ENCODE data around the gene SPRY2. TPM values are rescaled to one million over a fixed set of nuclear protein-coding genes. Genes with fewer than 3 reads are reported as not detected.

The SPRY2 gene
- total RNA-seq, 1 donor, result 16.0 TPM

DNA sequence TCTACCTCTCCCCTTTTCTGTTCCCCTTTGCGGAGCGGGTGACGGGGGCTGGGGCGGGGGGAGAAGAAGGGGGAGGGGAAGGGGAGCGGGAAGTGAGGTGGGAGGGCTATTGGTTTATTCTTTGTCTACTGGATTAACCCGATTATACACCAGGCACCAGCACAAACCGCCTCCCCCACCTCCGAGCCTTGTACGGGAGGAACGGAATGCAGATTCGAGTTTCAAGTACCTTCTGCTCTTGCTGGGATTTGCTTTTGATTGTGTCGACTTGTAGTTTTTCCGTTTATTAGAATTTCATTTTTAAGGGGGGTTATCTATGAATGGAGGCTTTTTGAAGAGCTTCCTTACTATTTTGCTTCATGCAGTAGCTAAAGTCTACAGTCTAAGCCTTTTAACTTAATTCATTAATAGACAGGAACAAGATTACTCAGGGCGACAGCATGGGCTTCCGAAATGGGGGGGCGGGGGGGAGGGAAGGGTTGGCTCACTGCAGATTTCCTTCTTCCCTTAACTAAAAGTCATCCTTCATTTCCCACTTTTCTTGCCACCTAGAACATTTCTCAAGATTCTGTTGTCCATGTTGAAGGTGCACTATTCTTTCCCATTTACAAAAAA, 937 bp upstream of the SPRY2 start:
- peak overlapping the region; percentile 88 for H3K4me3 ChIP-seq (ENCODE audit: low read depth, low read length)
- peak; percentile 43 for DNase-seq (ENCODE audit: low read depth)
- TF ChIP-seq, protein P1, sequence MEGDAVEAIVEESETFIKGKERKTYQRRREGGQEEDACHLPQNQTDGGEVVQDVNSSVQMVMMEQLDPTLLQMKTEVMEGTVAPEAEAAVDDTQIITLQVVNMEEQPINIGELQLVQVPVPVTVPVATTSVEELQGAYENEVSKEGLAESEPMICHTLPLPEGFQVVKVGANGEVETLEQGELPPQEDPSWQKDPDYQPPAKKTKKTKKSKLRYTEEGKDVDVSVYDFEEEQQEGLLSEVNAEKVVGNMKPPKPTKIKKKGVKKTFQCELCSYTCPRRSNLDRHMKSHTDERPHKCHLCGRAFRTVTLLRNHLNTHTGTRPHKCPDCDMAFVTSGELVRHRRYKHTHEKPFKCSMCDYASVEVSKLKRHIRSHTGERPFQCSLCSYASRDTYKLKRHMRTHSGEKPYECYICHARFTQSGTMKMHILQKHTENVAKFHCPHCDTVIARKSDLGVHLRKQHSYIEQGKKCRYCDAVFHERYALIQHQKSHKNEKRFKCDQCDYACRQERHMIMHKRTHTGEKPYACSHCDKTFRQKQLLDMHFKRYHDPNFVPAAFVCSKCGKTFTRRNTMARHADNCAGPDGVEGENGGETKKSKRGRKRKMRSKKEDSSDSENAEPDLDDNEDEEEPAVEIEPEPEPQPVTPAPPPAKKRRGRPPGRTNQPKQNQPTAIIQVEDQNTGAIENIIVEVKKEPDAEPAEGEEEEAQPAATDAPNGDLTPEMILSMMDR (IDR thresholded peaks at IDR 0.05; ENCODE audit: insufficient read depth, low read depth, low read length), result no peak

DNA sequence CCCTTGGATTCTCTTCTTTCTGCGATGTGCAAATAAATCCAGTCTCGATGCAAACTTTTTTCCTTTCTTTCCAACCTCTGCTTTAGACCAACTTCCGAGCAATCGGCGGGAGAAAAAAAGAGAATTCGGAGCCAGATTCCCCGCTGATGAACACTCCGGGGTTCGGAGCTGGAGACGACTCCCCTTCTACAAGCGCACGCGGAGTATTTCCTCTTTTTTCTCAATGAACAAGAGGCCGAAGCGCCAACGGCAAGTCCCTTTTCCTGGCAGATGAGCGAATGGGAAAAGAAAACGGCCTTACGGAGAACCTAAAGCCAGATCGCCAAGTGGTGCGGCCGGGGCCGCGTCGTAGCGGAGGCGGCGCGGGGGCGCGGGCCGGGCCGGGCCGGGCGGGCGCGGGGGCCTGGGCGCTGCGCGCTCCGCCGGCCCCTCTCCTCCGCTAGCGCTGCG, 250 bp downstream of the SPRY2 start:
- TF ChIP-seq, protein P1 (IDR thresholded peaks at IDR 0.05; ENCODE audit: insufficient read depth, low read depth, low read length), result no peak
- peak overlapping the region; percentile 88 for H3K4me3 ChIP-seq (ENCODE audit: low read depth, low read length)
- peak; percentile 72 for DNase-seq (ENCODE audit: low read depth)

DNA sequence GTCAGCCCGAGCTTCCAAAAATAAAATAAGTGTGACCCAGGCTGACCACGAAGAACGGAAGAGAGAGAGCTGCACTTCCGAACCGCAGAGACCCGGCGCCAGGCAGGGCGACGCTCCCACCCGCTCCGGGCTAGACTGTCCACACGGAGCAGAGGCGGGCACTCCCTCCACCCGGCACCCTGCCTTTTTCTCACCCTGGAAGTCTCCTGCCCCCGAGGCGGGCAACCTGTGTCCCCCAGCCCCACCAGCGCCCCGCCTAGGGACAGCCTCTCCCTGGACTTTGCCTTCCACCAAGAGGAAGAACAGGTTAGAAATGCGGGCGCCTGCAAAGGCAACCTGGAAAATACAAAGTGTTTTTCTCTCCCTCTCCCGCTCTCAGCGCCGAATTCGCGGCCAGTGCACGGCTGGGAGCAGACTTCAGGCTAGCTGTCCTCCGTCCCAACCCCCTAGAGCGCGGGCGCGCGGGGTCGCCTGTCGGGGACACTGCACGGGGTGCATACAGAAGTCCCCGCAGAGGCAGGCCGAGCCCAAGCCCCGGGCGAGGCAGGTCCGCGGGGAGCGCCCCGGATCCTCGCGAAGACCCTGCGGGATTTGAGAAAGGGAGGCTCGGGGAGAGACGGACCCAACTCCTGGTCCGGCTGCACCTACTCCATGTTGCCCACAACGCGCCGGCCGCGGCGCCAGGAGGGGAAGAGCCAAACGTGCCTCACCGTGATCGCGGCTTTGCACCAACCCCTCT, 845 bp downstream of the SPRY2 start:
- DNase-seq (ENCODE audit: low read depth), result peak; percentile 57
- H3K4me3 ChIP-seq (ENCODE audit: low read depth, low read length), result peak overlapping the region; percentile 88
- TF ChIP-seq, protein P1 (IDR thresholded peaks at IDR 0.05; ENCODE audit: insufficient read depth, low read depth, low read length), result no peak

DNA sequence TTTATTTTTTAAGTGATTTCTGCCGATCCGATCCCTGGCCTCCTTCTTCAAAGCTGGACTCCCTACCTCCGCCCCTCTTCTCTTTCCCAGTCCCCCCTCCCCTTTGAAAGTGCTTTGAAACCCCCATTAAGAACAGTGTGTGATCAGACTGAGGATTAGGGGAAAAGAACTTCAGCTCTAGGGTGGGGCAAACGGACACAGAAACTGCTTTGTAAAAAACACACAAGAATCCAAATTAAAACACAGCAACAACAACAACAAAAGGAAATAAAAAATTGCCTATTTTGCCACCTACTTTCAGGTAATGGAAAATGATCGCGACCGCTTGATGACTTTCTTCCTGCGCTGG, 1.4 kb downstream of the SPRY2 start:
- peak overlapping the region; percentile 88 for H3K4me3 ChIP-seq (ENCODE audit: low read depth, low read length)
- no peak for DNase-seq (ENCODE audit: low read depth)
- TF ChIP-seq, protein P1 (IDR thresholded peaks at IDR 0.05; ENCODE audit: insufficient read depth, low read depth, low read length), result no peak

DNA sequence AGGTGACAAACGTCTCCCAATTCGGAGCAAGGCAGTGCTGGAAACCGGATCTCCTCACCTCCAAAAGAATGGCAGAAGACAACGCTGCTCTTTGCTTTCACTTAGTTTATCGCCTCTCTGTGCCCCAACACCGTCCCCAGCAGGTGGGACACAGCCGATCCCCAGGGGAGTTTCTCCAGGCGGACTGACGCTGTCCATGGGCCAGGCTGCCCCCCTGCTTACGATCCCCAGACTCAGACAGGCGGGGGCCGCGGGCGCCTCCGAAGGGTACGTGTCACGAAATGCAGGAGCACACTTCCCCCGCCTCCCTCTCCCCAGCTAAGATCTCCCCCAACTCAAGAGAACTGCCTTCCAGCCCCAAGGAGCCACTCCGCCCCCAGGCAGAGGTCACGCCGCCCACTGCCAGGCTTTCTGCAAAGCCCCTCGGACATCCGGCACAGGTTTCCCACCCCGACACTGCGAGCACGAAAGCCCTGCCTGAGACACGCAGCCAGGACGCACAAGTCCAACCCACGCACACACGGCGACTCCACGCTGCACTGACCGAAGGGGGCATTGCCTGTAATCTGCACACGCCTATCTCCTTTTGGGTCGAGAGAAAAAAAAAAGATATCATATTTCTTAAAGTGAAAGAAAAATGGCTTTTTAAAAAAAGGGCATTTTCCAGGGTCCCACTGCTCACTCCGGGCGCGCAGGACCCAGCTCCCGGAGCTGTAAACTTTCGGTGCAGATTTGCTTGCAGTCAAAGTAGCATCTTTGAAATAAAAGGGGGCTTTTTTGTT, 2.0 kb downstream of the SPRY2 start:
- DNase-seq (ENCODE audit: low read depth), result peak; percentile 90
- TF ChIP-seq, protein P1 (IDR thresholded peaks at IDR 0.05; ENCODE audit: insufficient read depth, low read depth, low read length), result peak; percentile 29
- H3K4me3 ChIP-seq (ENCODE audit: low read depth, low read length), result peak overlapping the region; percentile 88

DNA sequence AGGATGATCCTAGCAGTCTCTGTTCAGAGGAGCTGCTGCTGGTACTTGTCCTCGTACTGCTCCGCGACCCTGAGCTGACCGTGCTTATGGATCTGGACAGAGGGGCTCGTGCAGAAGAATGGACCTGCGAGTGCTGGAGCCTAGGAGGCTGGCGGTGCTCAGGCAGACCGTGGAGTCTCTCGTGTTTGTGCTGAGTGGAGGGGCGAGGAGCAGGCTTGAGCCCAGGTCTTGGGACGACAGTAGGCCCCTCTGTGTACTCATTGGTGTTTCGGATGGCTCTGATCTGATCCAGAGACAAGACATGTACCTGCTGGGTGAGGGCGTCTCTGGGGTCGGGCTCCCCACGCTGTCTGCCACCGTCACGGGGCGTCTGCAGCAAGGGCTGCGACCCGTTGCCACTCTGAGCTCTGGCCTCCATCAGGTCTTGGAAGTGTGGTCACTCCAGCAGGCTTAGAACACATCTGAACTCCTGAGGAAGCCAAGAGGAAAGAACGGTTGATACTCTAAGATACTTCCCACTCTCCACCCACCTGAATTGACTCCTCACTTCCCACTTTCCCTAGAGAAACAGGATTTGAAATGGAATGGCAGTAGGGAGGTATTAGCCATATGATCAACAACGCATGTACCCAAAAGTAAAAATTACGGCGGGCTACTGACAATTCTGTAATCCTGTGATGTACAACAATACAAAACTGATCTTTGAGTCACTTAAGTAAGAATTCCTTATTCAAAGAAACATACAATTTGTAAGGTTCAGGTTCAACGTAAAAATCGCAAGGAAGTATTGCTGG, 3.4 kb downstream of the SPRY2 start:
- H3K4me3 ChIP-seq (ENCODE audit: low read depth, low read length), result peak overlapping the region; percentile 88
- TF ChIP-seq, protein P1 (IDR thresholded peaks at IDR 0.05; ENCODE audit: insufficient read depth, low read depth, low read length), result no peak
- DNase-seq (ENCODE audit: low read depth), result peak; percentile 44
